PC-9 (cell line): ENCODE measurements around the gene IDS.

Experiments
- CTCF ChIP-seq: fragments of 200-600 bp; sonication (generic); conservative IDR thresholded peaks from 2 replicates; pipeline ENCODE4 v1.6.1; 2017; ENCODE audit warnings: mixed run types, antibody characterized with exemption, mild to moderate bottlenecking, moderate library complexity
- EZH2 ChIP-seq: fragments of 200-600 bp; sonication (generic); IDR thresholded peaks from 2 replicates; pipeline ENCODE4 v1.8.0; 2017; ENCODE audit warnings: antibody characterized with exemption, low read depth

- no peak for TF ChIP-seq EZH2
- TF ChIP-seq CTCF: no peak
These were observed 5.3 kb downstream of the IDS start for GRCh38 chrX:149499766-149500165.
